IMR-90 (cell line): ENCODE results near the gene ATRN. TPM values are rescaled to one million over a fixed set of nuclear protein-coding genes. Genes with fewer than 3 reads are reported as not detected.

ENCODE experiments used
- ATAC-seq: fragments of 200-7000 bp; cut with Tn5 transposase; 2 replicates; pipeline ENCODE4 v1.9.1; 2020; ENCODE audit warnings: low read depth, mild to moderate bottlenecking, moderate library complexity
- BruUV-seq: library from RNA; stranded (reverse); fragments of 400-500 nt; replicated peaks from 2 replicates; lab custom pipeline; 2021; lab: Mats Ljungman, UMichigan
- CTCF ChIA-PET: fragments of 300-600 bp; formaldehyde crosslinking; extraction: SDS; loops from one replicate; lab custom pipeline; 2021; ENCODE audit warnings: antibody characterized with exemption; lab: Yijun Ruan, JAX
- POLR2A ChIA-PET: fragments of 300-600 bp; sonication (Branson Sonifier 250); formaldehyde crosslinking; loops from one replicate; lab custom pipeline; 2022; ENCODE audit warnings: antibody characterized with exemption; ENCODE audit not compliant: unreplicated experiment; lab: Charles Lee
- DNase-seq: peaks from one replicate; pipeline ENCODE4 v3.0.0; 2013
- H2AFZ ChIP-seq: replicated peaks from 2 replicates; pipeline ENCODE3; 2013; ENCODE audit warnings: low read length, mild to moderate bottlenecking; ENCODE audit not compliant: poor library complexity
- H2AK5ac ChIP-seq: 2 replicates; pipeline ENCODE4 v1.6.1; 2013; ENCODE audit warnings: low read depth, low read length, inconsistent platforms
- H2AK9ac ChIP-seq: replicated peaks from 2 replicates; pipeline ENCODE3; 2013; ENCODE audit warnings: mild to moderate bottlenecking, low read depth, low read length, moderate library complexity; ENCODE audit not compliant: poor library complexity
- H2BK120ac ChIP-seq: 2 replicates; pipeline ENCODE4 v1.6.1; 2013; ENCODE audit warnings: low read depth, low read length, inconsistent platforms
- H2BK15ac ChIP-seq: 3 replicates; pipeline ENCODE4 v1.6.1; 2013; ENCODE audit warnings: low read depth, low read length, inconsistent platforms
- H2BK20ac ChIP-seq: 2 replicates; pipeline ENCODE4 v1.6.1; 2013; ENCODE audit warnings: low read depth, mild to moderate bottlenecking, inconsistent platforms, low read length, moderate library complexity
- H2BK5ac ChIP-seq: 2 replicates; pipeline ENCODE4 v1.6.1; 2013; ENCODE audit warnings: mild to moderate bottlenecking, low read depth, low read length, inconsistent platforms; ENCODE audit not compliant: poor library complexity, severe bottlenecking
- H3K14ac ChIP-seq: replicated peaks from 2 replicates; pipeline ENCODE4 v1.6.1; 2013; ENCODE audit warnings: low read depth, low read length, inconsistent platforms
- H3K18ac ChIP-seq: 2 replicates; pipeline ENCODE4 v1.6.1; 2013; ENCODE audit warnings: low read depth, low read length, control low read depth
- H3K23ac ChIP-seq: 2 replicates; pipeline ENCODE4 v1.6.1; 2013; ENCODE audit warnings: low read depth, low read length, inconsistent platforms
- H3K27ac ChIP-seq: 2 replicates; pipeline ENCODE4 v1.5.1; 2013; ENCODE audit warnings: mild to moderate bottlenecking, control low read depth, low read length; ENCODE audit not compliant: insufficient read depth
- H3K27me3 ChIP-seq: 2 replicates; pipeline ENCODE4 v1.6.1; 2013; ENCODE audit warnings: low read length; ENCODE audit not compliant: control insufficient read depth, insufficient read depth
- H3K36me3 ChIP-seq: 2 replicates; pipeline ENCODE4 v1.6.1; 2013; ENCODE audit warnings: low read length, mixed read lengths; ENCODE audit not compliant: control insufficient read depth, insufficient read depth
- H3K4ac ChIP-seq: 2 replicates; pipeline ENCODE4 v1.6.1; 2013; ENCODE audit warnings: low read depth, low read length, inconsistent platforms
- H3K4me1 ChIP-seq: 2 replicates; pipeline ENCODE4 v1.6.1; 2013; ENCODE audit warnings: low read length, mixed read lengths; ENCODE audit not compliant: control insufficient read depth, insufficient read depth
- H3K4me2 ChIP-seq: 2 replicates; pipeline ENCODE4 v1.6.1; 2013; ENCODE audit warnings: low read depth, mild to moderate bottlenecking, control low read depth, low read length, moderate library complexity
- H3K4me3 ChIP-seq: 2 replicates; pipeline ENCODE4 v1.5.1; 2013; ENCODE audit warnings: low read depth, mild to moderate bottlenecking, control low read depth, low read length, moderate library complexity; ENCODE audit not compliant: insufficient read depth
- H3K56ac ChIP-seq: 2 replicates; pipeline ENCODE4 v1.6.1; 2013; ENCODE audit warnings: low read length, inconsistent platforms; ENCODE audit not compliant: insufficient read depth; ENCODE audit errors: extremely low read depth
- H3K79me1 ChIP-seq, 2 experiments: 2 replicates each; pipeline ENCODE4 v1.6.1; 2013; ENCODE audit warnings: low read length in 2 of 2, inconsistent platforms in 1 of 2, low read depth in 1 of 2
- H3K9ac ChIP-seq: 2 replicates; pipeline ENCODE4 v1.6.1; 2013; ENCODE audit warnings: low read depth, low read length, control low read depth
- H3K9me1 ChIP-seq: 2 replicates; pipeline ENCODE4 v1.6.1; 2013; ENCODE audit warnings: low read length, inconsistent platforms; ENCODE audit not compliant: insufficient read depth
- H3K9me3 ChIP-seq: 2 replicates; pipeline ENCODE4 v1.6.1; 2013; ENCODE audit warnings: low read length; ENCODE audit not compliant: control insufficient read depth, insufficient read depth
- H4K20me1 ChIP-seq: 2 replicates; pipeline ENCODE4 v1.6.1; 2013; ENCODE audit warnings: low read length, inconsistent platforms; ENCODE audit not compliant: insufficient read depth
- H4K5ac ChIP-seq: 2 replicates; pipeline ENCODE4 v1.6.1; 2013; ENCODE audit warnings: mild to moderate bottlenecking, low read depth, low read length, control low read depth
- H4K8ac ChIP-seq, 2 experiments: 2 replicates each; pipeline ENCODE4 v1.6.1; 2013; ENCODE audit warnings: low read depth in 2 of 2, low read length in 2 of 2, control low read depth in 1 of 2, inconsistent platforms in 1 of 2
- H4K91ac ChIP-seq: 2 replicates; pipeline ENCODE4 v1.6.1; 2013; ENCODE audit warnings: low read depth, low read length, inconsistent platforms; ENCODE audit not compliant: insufficient read depth
- CTCF ChIP-seq: conservative IDR thresholded peaks from 2 replicates; pipeline ENCODE4 v1.5.1; 2012; ENCODE audit warnings: mild to moderate bottlenecking, low read depth, low read length, improper control_type of control experiment
- MAFK ChIP-seq: IDR thresholded peaks from 2 replicates; pipeline ENCODE4 v1.6.1; 2012; ENCODE audit warnings: low read depth, low read length, improper control_type of control experiment
- MAZ ChIP-seq: IDR thresholded peaks from 2 replicates; pipeline ENCODE4 v1.6.1; 2012; ENCODE audit warnings: low read depth, mild to moderate bottlenecking, low read length, improper control_type of control experiment, moderate library complexity, borderline replicate concordance
- NFE2L2 ChIP-seq: fragments of 150-350 bp; IDR thresholded peaks from 2 replicates; pipeline ENCODE4 v1.6.1; 2016; ENCODE audit warnings: low read depth, mild to moderate bottlenecking, low read length
- RFX5 ChIP-seq: IDR thresholded peaks from 2 replicates; pipeline ENCODE4 v1.8.0; 2012; ENCODE audit warnings: low read depth, mild to moderate bottlenecking, low read length, moderate library complexity
- WGBS, 2 experiments: methylation state at CpG; one replicate each; pipeline versions ENCODE4 v1.1.5 to v1.1.7; 2013; ENCODE audit warnings: missing lambda C conversion rate in 2 of 2; ENCODE audit not compliant: insufficient read length in 1 of 2; ENCODE audit errors: extremely low coverage in 2 of 2; 5-methylcytosine and 5-hydroxymethylcytosine counted together
- dilution Hi-C: fragments of 300-500 bp; cut with HindIII; formaldehyde crosslinking; loops from one replicate; pipeline ENCODE4 v1.14.3; 2018; ENCODE audit warnings: low sequenced_read_pairs; ENCODE audit not compliant: unreplicated experiment
- in situ Hi-C: fragments of 300-500 bp; cut with MboI; formaldehyde crosslinking; loops from 3 replicates; pipeline ENCODE4 v1.14.3; 2019; ENCODE audit warnings: low sequenced_read_pairs, inconsistent platforms, mixed read lengths
- intact Hi-C: fragments of 100-400 bp; cut with micrococcal nuclease; formaldehyde crosslinking; loops from 2 replicates; pipeline ENCODE4 v1.10.0; 2022
- polyA plus RNA-seq, 3 experiments: library from polyadenylated mRNA; depleted of rRNA; stranded (reverse); fragments of >200 nt; gene quantifications; 2 replicates each; pipeline ENCODE4 v1.2.3, GENCODE V29; 2012; ENCODE audit warnings: low replicate concordance in 1 of 3
- total RNA-seq: library from RNA; depleted of rRNA; stranded (reverse); fragments of >200 nt; gene quantifications from 2 replicates; pipeline ENCODE4 v1.2.3, GENCODE V29; 2012

The ATRN gene
- total and polyA plus RNA-seq, 2 of the 4 experiments (the other 2 are of a cell fraction): 32.3 to 46.2 TPM

- Histone ChIP-seq H4K20me1 (no peaks in the 10 kb centered on the region), H2BK120ac (no peak overlapping the region), H2BK5ac (no peak overlapping the region), H4K91ac (no peak overlapping the region), H2AFZ (no peak overlapping the region), H3K56ac (no peak overlapping the region), H3K4ac (no peak overlapping the region), H4K5ac (no peak overlapping the region), H3K4me1 (no peaks in the 10 kb centered on the region), H3K4me2 (no peak overlapping the region), H3K14ac (no peak overlapping the region), H2AK5ac (no peak overlapping the region), H4K8ac (no peak overlapping the region), H3K27me3 (peaks cover 43% of the 10 kb centered on the region), H3K18ac (no peak overlapping the region), H2AK9ac (no peak overlapping the region), H3K9ac (no peak overlapping the region), H3K4me3 (no peak overlapping the region), H3K9me3 (no peaks in the 10 kb centered on the region), H2BK20ac (no peak overlapping the region), H2BK15ac (no peak overlapping the region), H3K23ac (no peak overlapping the region), H3K36me3 (no peaks in the 10 kb centered on the region), H3K27ac (no peak overlapping the region), H3K9me1 (no peaks in the 10 kb centered on the region), H3K79me1 (no peaks in the 10 kb centered on the region)
- DNase-seq (no peak), ATAC-seq (no peak)
- in situ Hi-C loops (no loop called here), dilution Hi-C loops (no loop called here), intact Hi-C loops (no loop called here)
- no TSS peak for BruUV-seq
- no peak for TF ChIP-seq CTCF
- TF ChIP-seq RFX5: no peak
- TF ChIP-seq MAFK: no peak
- no peak for TF ChIP-seq NFE2L2
- TF ChIP-seq MAZ: no peak
- CTCF ChIA-PET: no interaction called here
- WGBS, 2 experiments: no CpG with 5 or more reads among the region's 4 CpGs
- POLR2A ChIA-PET: no interaction called here
Observed at GRCh38 chr20:3452690-3453089, 18.1 kb upstream of the ATRN start.
